Measurements from ENCODE around the gene CZIB. TPM values are rescaled to one million over a fixed set of nuclear protein-coding genes. Genes with fewer than 3 reads are reported as not detected.

CZIB gene
- total RNA-seq, 1 experiment from 2014 or later, result 43.1 TPM

- TF ChIP-seq RAD21 (IDR thresholded peaks at IDR 0.05; ENCODE audit: low read depth) (no peak), YY1 (IDR thresholded peaks at IDR 0.05; ENCODE audit: extremely low read depth, insufficient replicate concordance, low read depth, low read length) (peak; percentile 46), ZNF274 (IDR thresholded peaks at IDR 0.05; ENCODE audit: low read depth, low read length) (no peak)
These were observed 23.7 kb downstream of the CZIB start, which contains the start of gene CPT2 (continued) for GRCh38 chr1:53196485-53197290.

GRCh38 chr1:53196017-53196484 is 24.4 kb downstream of the CZIB start:
- Histone ChIP-seq H3K27ac (ENCODE audit: low read depth, low read length) (no peak overlapping the region), H3K4me3 (replicated peaks in 1 of 2; ENCODE audit: low read depth in 1 of 2, low read length in 2 of 2) (peak overlapping the region; percentile 66 to 83), H3K9me2 (ENCODE audit: insufficient read depth) (no peaks in the 10 kb centered on the region), H2AFZ (ENCODE audit: low read depth, low read length, poor library complexity, severe bottlenecking) (peak overlapping the region; percentile 83), H3K79me2 (ENCODE audit: insufficient read depth, low read length) (peaks cover 18% of the 10 kb centered on the region), H4K20me1 (ENCODE audit: insufficient read depth) (no peaks in the 10 kb centered on the region), H3K4me2 (ENCODE audit: low read length) (peak overlapping the region; percentile 93), H3K9ac (ENCODE audit: low read length) (peak overlapping the region; percentile 91), H3K9me3 (ENCODE audit: control insufficient read depth in 1 of 2, insufficient read depth in 1 of 2, low read depth in 1 of 2, low read length in 2 of 2) (no peaks in the 10 kb centered on the region), H3K27me3 (ENCODE audit: insufficient read depth, low read length) (no peaks in the 10 kb centered on the region), H3K4me1 (ENCODE audit: control insufficient read depth in 1 of 2, insufficient read depth in 2 of 2, low read length in 2 of 2) (peaks cover 10 to 24% of the 10 kb centered on the region in 2 experiments), H3K36me3 (ENCODE audit: control insufficient read depth in 1 of 2, insufficient read depth in 2 of 2, low read length in 2 of 2) (no peaks in the 10 kb centered on the region)
- ChIA-PET CTCF (interaction anchor here (4.7 kb wide), 1 partner anchor 13 kb away, joined by 15 read pairs; no protein-coding TSS in a partner anchor), POLR2A (no interaction called here), RAD21 (ENCODE audit: low non-redundant PET in 1 of 2, low total read pairs in 2 of 2, uncharacterized antibody in 2 of 2, unreplicated experiment in 2 of 2) (no interaction called here)
- no peak for ATAC-seq
- intact Hi-C loops (cut with micrococcal nuclease), result no loop called here
- BruUV-seq (replicated peaks), result no TSS peak
- TF ChIP-seq JUND (IDR thresholded peaks at IDR 0.05), result no peak
- no peak for TF ChIP-seq ZFX (IDR thresholded peaks at IDR 0.05)
- no peak for TF ChIP-seq ZNF274 (IDR thresholded peaks at IDR 0.05; ENCODE audit: low read depth, low read length)
- TF ChIP-seq EZH2phosphoT487 (IDR thresholded peaks at IDR 0.05; ENCODE audit: borderline replicate concordance), result no peak
- TF ChIP-seq MAX (IDR thresholded peaks at IDR 0.05), result no peak
- TF ChIP-seq POLR2A (IDR thresholded peaks at IDR 0.05; ENCODE audit: borderline replicate concordance, extremely low read depth, insufficient read depth, insufficient read length), result no peak
- no peak for TF ChIP-seq ZBTB33 (IDR thresholded peaks at IDR 0.05; ENCODE audit: extremely low read depth, insufficient replicate concordance, low read length)
- TF ChIP-seq CEBPB (IDR thresholded peaks at IDR 0.05; ENCODE audit: low read depth), result no peak
- TF ChIP-seq SP1 (IDR thresholded peaks at IDR 0.05; ENCODE audit: low read depth), result no peak
- TF ChIP-seq ATF3 (IDR thresholded peaks at IDR 0.05), result no peak
- TF ChIP-seq ELF1 (IDR thresholded peaks at IDR 0.05; ENCODE audit: borderline replicate concordance, low read depth), result no peak
- no peak for DNase-seq (ENCODE audit: low read depth, low spot score)

All from HCT116 (cell line).